Measurements from ENCODE around the gene ALAS2.

- TF ChIP-seq, protein P1, sequence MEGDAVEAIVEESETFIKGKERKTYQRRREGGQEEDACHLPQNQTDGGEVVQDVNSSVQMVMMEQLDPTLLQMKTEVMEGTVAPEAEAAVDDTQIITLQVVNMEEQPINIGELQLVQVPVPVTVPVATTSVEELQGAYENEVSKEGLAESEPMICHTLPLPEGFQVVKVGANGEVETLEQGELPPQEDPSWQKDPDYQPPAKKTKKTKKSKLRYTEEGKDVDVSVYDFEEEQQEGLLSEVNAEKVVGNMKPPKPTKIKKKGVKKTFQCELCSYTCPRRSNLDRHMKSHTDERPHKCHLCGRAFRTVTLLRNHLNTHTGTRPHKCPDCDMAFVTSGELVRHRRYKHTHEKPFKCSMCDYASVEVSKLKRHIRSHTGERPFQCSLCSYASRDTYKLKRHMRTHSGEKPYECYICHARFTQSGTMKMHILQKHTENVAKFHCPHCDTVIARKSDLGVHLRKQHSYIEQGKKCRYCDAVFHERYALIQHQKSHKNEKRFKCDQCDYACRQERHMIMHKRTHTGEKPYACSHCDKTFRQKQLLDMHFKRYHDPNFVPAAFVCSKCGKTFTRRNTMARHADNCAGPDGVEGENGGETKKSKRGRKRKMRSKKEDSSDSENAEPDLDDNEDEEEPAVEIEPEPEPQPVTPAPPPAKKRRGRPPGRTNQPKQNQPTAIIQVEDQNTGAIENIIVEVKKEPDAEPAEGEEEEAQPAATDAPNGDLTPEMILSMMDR (IDR thresholded peaks at IDR 0.05), result peak; percentile 59 to 83 (median 72)
- no peak for TF ChIP-seq POLR2A (IDR thresholded peaks at IDR 0.05)
Observed at GRCh38 chrX:55057675-55058249, 27.0 kb upstream of the ALAS2 start.
